Loucy (cell line): ENCODE data around the gene MRPL45.

Experiments used
- CTCF ChIP-seq: fragments of 200-600 bp; sonication (generic); conservative IDR thresholded peaks from 2 replicates; pipeline ENCODE4 v1.5.1; 2014; ENCODE audit warnings: mild to moderate bottlenecking, antibody characterized with exemption, low read length
- EZH2phosphoT487 ChIP-seq: fragments of 200-600 bp; IDR thresholded peaks from 2 replicates; pipeline ENCODE4 v1.6.1; 2018; ENCODE audit warnings: antibody characterized with exemption, mild to moderate bottlenecking, moderate library complexity, borderline replicate concordance

GRCh38 chr17:38322156-38322779 lies 25.3 kb downstream of the MRPL45 start:
- TF ChIP-seq CTCF (peak; percentile 43; the same call in 1 of the 2 replicates), EZH2phosphoT487 (no peak)
